ENCODE results near the gene ZFAND2A.

The ZFAND2A gene

GRCh38 chr7:1104516-1105179 is 55.3 kb downstream of the ZFAND2A start:
- DNase-seq, result no peak

DNA sequence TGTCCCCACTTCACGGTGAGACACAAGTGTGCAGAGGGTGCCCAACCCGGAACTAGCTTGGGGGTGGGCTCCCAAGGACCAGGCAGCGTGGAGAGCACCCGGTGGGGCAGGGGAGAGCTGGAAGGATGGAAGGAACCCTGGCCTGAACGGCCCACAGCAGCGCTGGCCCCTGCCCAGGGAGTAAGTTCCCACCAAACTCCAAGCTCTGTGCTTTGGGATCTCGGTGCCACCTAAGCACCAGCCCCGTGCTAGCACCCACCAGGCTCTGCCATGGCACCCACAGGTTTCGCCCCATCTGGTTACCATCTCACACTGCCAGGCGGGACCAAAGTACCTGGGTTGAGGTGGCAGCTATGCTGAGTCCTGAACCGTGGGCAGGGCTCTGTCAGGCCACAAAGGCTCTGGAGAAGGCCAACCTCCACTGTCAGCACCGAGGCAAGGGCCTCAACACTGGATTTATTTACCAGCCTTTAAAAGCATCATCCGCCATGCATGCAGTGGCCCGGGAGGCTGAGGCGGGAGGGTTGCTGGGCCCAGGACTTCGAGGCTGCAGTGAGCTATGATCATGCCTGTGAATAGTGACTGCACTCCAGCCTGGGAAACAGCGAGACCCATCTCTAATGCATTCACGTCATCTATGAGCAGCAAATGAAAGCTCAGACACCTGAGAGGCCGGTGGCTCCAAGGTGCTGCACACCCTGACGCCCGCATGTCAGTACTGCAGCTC is 56.0 kb downstream of the ZFAND2A start:
- no peak for DNase-seq

DNA sequence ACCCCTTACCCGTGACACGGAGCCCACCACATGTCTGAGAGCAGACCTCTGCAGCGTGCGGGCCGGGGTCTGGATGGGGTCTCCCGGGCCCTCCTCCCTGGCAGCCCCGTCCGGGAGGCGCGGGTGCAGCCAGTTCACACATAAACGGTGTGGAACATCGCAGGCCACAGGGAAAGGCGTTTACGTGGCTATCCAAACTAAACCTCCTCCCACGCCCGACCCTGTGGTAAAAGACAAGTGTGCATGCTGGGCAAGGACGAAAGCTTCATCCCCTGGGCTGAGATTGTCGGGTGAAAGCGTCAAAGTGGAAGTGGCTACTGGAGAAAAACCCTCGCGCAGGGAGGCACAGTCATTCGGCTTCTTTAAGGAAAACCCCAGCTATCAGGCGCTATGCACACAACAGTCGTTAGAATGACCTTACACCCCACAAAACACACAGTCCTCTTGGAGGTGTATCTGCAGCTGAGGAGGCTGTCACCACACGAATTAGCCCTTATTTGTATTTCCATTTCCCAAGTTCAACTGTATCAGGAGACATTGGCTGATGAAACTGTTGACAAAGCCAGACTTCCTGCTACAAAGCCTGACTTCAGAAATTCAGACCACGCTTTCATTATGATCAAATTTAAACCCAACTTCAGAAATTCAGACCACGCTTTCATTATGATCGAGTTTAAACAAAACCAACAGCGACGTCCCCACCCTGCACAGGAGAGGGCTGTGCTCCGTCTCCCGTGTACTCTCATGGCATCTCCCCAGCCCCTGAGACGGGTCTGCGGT is 56.8 kb downstream of the ZFAND2A start:
- no peak for DNase-seq
